RWPE2 (cell line): ENCODE results near the gene ITPR1.

Experiments used
- ATAC-seq: fragments of 200-7000 bp; cut with Tn5 transposase; 3 replicates; pipeline ENCODE4 v1.9.1; 2021; ENCODE audit warnings: low read depth
- DNase-seq: peaks from one replicate; pipeline ENCODE4 v3.0.0-alpha.2; 2020; ENCODE audit warnings: low spot score
- H3K27ac ChIP-seq: fragments of 450-650 bp; 2 replicates; pipeline ENCODE4 v1.5.1; 2017; ENCODE audit warnings: mild to moderate bottlenecking; ENCODE audit not compliant: poor library complexity, severe bottlenecking
- H3K27me3 ChIP-seq: fragments of 250-450 bp; sonication (Bioruptor Pico); 2 replicates; pipeline ENCODE4 v1.5.1; 2021; ENCODE audit warnings: mild to moderate bottlenecking, moderate library complexity; ENCODE audit not compliant: insufficient read depth, poor library complexity, severe bottlenecking
- H3K36me3 ChIP-seq: fragments of 250-450 bp; sonication (Bioruptor Pico); 2 replicates; pipeline ENCODE4 v1.5.1; 2020; ENCODE audit warnings: low read depth, mild to moderate bottlenecking, moderate library complexity
- H3K4me1 ChIP-seq: fragments of 250-450 bp; sonication (Bioruptor Pico); 2 replicates; pipeline ENCODE4 v1.5.1; 2021; ENCODE audit warnings: mild to moderate bottlenecking, moderate library complexity; ENCODE audit not compliant: insufficient read depth, poor library complexity, severe bottlenecking
- H3K4me3 ChIP-seq: fragments of 250-450 bp; sonication (Bioruptor Pico); 2 replicates; pipeline ENCODE4 v1.5.1; 2021; ENCODE audit warnings: mild to moderate bottlenecking, moderate library complexity; ENCODE audit not compliant: severe bottlenecking
- H3K9me3 ChIP-seq: fragments of 250-450 bp; sonication (Bioruptor Pico); 2 replicates; pipeline ENCODE4 v1.5.1; 2021; ENCODE audit warnings: mild to moderate bottlenecking, moderate library complexity; ENCODE audit not compliant: severe bottlenecking
- TF ChIP-seq, protein P1 (sequence below): fragments of 450-650 bp; IDR thresholded peaks from one replicate; pipeline ENCODE4 v1.5.1; 2017; ENCODE audit warnings: mild to moderate bottlenecking, moderate library complexity; ENCODE audit not compliant: poor library complexity, severe bottlenecking

ITPR1 gene

DNA sequence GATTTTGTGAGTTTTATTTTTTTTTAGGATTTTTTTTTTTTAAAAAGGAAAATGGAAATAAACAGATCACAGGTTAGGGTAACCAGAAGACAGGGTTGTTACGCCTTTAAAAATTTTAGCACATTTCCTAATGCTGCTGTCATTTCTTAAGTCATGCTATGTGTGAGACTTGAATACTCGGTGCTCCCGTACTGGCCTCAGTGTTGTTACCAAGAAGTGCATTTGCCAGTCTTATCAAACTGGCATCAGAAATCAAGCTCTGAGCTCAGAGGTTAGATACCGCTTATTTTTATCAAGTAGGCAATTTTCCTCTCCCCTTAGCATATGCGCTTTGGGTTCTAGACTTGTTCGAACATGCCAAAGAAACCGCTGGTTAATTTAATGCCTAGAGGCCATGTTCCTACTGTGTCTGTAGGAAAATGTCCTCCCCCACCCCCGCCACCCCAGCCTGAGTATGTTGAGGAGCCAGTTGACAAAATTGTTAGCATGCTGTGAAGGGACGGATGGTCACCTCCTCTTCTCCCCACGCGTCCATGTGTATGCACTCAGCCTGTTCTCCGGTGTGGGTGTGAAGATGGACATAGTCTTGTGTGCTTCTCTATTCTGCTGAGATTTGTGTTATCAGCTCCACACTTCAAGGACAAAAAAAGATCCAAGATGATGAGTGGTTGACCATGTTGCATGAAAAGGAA lies 88.9 kb downstream of the ITPR1 start:
- ATAC-seq = peak; percentile 38; the same call in 1 of the 3 replicates
- no peaks in the 10 kb centered on the region for H3K36me3 ChIP-seq
- H3K9me3 ChIP-seq = no peaks in the 10 kb centered on the region
- H3K27me3 ChIP-seq = no peaks in the 10 kb centered on the region
- H3K27ac ChIP-seq = no peak overlapping the region
- DNase-seq = no peak
- no peak overlapping the region for H3K4me3 ChIP-seq
- H3K4me1 ChIP-seq = peaks cover 8% of the 10 kb centered on the region
- TF ChIP-seq, protein P1, sequence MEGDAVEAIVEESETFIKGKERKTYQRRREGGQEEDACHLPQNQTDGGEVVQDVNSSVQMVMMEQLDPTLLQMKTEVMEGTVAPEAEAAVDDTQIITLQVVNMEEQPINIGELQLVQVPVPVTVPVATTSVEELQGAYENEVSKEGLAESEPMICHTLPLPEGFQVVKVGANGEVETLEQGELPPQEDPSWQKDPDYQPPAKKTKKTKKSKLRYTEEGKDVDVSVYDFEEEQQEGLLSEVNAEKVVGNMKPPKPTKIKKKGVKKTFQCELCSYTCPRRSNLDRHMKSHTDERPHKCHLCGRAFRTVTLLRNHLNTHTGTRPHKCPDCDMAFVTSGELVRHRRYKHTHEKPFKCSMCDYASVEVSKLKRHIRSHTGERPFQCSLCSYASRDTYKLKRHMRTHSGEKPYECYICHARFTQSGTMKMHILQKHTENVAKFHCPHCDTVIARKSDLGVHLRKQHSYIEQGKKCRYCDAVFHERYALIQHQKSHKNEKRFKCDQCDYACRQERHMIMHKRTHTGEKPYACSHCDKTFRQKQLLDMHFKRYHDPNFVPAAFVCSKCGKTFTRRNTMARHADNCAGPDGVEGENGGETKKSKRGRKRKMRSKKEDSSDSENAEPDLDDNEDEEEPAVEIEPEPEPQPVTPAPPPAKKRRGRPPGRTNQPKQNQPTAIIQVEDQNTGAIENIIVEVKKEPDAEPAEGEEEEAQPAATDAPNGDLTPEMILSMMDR = no peak

- no peak overlapping the region for H3K27ac ChIP-seq
These were observed 89.5 kb downstream of the ITPR1 start for GRCh38 chr3:4582624-4583023.

DNA sequence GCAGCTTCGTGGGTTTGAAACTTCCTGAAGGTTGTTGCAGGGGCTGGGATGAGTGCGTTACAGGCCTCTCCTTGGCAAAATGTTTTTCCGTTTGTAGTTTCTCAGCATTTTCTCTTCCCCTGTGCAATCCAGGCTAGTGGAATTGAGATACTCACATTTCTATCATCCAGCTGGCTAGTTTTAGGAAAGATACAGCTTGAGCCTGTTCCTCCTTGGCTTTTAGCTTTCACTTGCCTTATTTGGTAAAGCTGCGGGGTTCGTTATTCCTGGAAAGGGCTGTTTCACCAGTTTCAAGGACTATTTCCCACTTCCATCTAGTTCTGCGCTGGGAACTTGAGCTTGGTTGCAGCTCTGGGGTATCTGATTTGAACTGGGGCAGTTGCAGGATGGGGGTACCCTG lies 90.3 kb downstream of the ITPR1 start:
- DNase-seq = no peak

More at GRCh38 chr3:4582624-4583023, 89.5 kb downstream of the ITPR1 start:
- Histone ChIP-seq H3K27me3 (no peaks in the 10 kb centered on the region), H3K9me3 (no peaks in the 10 kb centered on the region), H3K4me1 (peaks cover 8% of the 10 kb centered on the region), H3K4me3 (no peak overlapping the region), H3K36me3 (no peaks in the 10 kb centered on the region)
- TF ChIP-seq, protein P1 = no peak
- ATAC-seq (no peak), DNase-seq (no peak)

GRCh38 chr3:4584456-4585249 lies 91.5 kb downstream of the ITPR1 start:
- Histone ChIP-seq H3K4me3 (no peak overlapping the region), H3K27me3 (no peaks in the 10 kb centered on the region), H3K9me3 (no peaks in the 10 kb centered on the region), H3K27ac (no peak overlapping the region), H3K4me1 (peaks cover 8% of the 10 kb centered on the region), H3K36me3 (no peaks in the 10 kb centered on the region)
- no peak for ATAC-seq
- no peak for DNase-seq
- TF ChIP-seq, protein P1 = peak; percentile 10

More for the DNA sequence above, 90.3 kb downstream of the ITPR1 start:
- Histone ChIP-seq H3K27ac (no peak overlapping the region), H3K36me3 (no peaks in the 10 kb centered on the region), H3K9me3 (no peaks in the 10 kb centered on the region), H3K4me1 (peaks cover 8% of the 10 kb centered on the region), H3K4me3 (no peak overlapping the region), H3K27me3 (no peaks in the 10 kb centered on the region)
- TF ChIP-seq, protein P1 = no peak
- no peak for ATAC-seq

DNA sequence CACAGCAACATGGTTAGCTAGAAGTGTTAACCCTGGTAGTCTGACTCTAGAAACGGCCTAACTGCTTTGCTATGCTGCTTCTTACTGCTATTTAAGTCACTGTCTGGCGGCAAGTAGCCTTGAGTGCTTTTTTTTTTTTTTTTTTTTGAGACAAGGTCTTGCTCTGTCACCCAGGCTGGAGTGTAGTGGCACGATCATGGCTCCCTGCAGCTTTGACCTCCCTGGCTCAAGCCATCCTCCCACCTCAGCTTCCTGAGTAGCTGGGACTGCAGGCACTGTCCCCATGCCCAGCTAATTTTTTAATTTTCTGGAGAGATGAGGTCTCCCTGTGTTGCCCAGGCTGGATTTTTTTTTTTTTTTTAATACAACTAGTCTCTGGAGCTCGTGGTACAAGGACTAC lies 93.2 kb downstream of the ITPR1 start:
- Histone ChIP-seq H3K4me3 (no peak overlapping the region), H3K27me3 (no peaks in the 10 kb centered on the region), H3K36me3 (no peaks in the 10 kb centered on the region), H3K4me1 (peaks cover 8% of the 10 kb centered on the region), H3K27ac (no peak overlapping the region), H3K9me3 (no peaks in the 10 kb centered on the region)
- ATAC-seq (no peak), DNase-seq (no peak)
- TF ChIP-seq, protein P1 = no peak
